IPS-15b (cell line): ENCODE data around the gene MPDU1.
A peak's percentile ranks its signal among the peaks of the same experiment; 100 is the strongest.
"Not testable (repeated sequence)": the region's sequence is repeated elsewhere in the genome, so short reads cannot be mapped to it uniquely, and the experiment has no call there.

Experiments
- H3K27me3 ChIP-seq: one replicate; pipeline ENCODE4 v1.6.1; 2013; ENCODE audit warnings: low read length; ENCODE audit not compliant: control insufficient read depth, insufficient read depth
- H3K36me3 ChIP-seq: one replicate; pipeline ENCODE4 v1.6.1; 2013; ENCODE audit warnings: low read length; ENCODE audit not compliant: control insufficient read depth, insufficient read depth
- H3K4me1 ChIP-seq: one replicate; pipeline ENCODE4 v1.6.1; 2013; ENCODE audit warnings: mild to moderate bottlenecking, low read length; ENCODE audit not compliant: control insufficient read depth, insufficient read depth
- H3K4me3 ChIP-seq: one replicate; pipeline ENCODE4 v1.5.1; 2013; ENCODE audit warnings: low read depth, low read length
- H3K9ac ChIP-seq: one replicate; pipeline ENCODE4 v1.6.1; 2013; ENCODE audit warnings: low read depth, mild to moderate bottlenecking, low read length
- H3K9me3 ChIP-seq: one replicate; pipeline ENCODE4 v1.6.1; 2013; ENCODE audit warnings: mild to moderate bottlenecking, low read length; ENCODE audit not compliant: control insufficient read depth, insufficient read depth

MPDU1 gene

DNA sequence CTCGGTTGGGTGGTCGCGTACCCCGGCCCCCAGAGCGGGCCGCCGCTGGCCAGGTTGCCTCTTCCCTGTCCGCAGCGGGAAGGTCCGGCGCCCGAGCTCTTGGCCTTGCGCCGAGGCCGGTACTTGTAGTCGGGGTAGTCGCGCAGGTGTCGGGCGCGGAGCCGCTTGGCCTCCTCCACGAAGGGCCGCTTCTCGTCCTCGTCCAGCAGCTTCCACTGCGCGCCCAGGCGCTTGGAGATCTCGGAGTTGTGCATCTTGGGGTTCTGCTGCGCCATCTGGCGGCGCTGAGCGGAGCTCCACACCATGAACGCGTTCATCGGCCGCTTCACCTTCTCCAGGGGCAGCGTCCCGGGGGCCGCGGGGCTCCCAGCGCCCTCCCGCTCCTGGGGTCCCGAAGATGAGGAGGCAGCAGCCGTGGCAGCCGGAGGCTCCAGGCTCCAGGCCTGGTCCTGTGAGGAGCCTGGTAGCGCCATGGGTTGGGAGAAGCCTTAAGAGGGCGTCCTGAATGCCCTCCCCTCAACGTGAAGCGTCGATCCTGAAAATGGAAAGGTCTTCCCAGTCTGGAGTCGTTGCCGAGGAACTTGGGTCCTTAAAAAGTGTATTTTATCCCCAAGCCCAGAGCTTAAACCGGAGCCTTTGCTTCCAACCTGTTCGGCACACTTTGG lies 5.7 kb downstream of the MPDU1 start:
- H3K9ac ChIP-seq, result peak overlapping the region; percentile 87
- H3K36me3 ChIP-seq, result peaks cover 43% of the 10 kb centered on the region
- peaks cover 10% of the 10 kb centered on the region for H3K4me1 ChIP-seq
- no peaks in the 10 kb centered on the region for H3K27me3 ChIP-seq
- H3K9me3 ChIP-seq, result no peaks in the 10 kb centered on the region
- peak overlapping the region; percentile 73 for H3K4me3 ChIP-seq

- H3K9ac ChIP-seq, result peak within 1 kb of the TSS; percentile 87
- H3K27me3 ChIP-seq, result no peaks in the 10 kb centered on the region
- H3K36me3 ChIP-seq, result peaks cover 50% of the 10 kb centered on the region
- H3K4me3 ChIP-seq, result peak within 1 kb of the TSS; percentile 73
- peaks cover 8% of the 10 kb centered on the region for H3K4me1 ChIP-seq
- H3K9me3 ChIP-seq, result no peaks in the 10 kb centered on the region
Observed at GRCh38 chr17:7589891-7590691, 6.4 kb downstream of the MPDU1 start, which contains the start of gene SOX15. SOX15 (minus strand) TSS chr17:7590094; CDS start chr17:7589676, 418 bp downstream.

DNA sequence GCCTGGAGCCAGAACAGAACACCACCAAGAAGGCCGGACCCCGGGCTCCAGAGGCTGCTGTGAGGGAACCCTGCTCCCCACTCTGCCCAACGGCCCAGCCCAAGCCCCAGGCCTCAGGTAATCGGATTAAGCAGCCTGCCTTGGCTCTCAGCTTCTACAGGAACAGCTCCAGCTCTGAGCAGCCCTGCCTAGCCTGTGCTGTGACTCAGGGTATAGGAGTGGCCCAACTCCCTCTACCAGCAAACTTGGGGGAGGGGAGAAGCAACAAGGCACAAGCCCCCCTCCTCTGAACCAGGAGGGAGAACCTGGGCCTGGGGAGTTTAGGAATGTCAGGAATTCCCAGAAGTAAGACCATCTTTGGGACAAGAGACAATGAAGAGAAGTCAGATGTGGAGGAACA lies 7.1 kb downstream of the MPDU1 start:
- peaks cover 55% of the 10 kb centered on the region for H3K36me3 ChIP-seq

GRCh38 chr17:7591596-7591995 lies 7.9 kb downstream of the MPDU1 start:
- H3K36me3 ChIP-seq, result peaks cover 57% of the 10 kb centered on the region
- peaks cover 8% of the 10 kb centered on the region for H3K4me1 ChIP-seq
- H3K27me3 ChIP-seq, result no peaks in the 10 kb centered on the region
- no peak overlapping the region for H3K9ac ChIP-seq
- H3K9me3 ChIP-seq, result no peaks in the 10 kb centered on the region
- no peak overlapping the region for H3K4me3 ChIP-seq

More for the DNA sequence above, 7.1 kb downstream of the MPDU1 start:
- H3K4me1 ChIP-seq, result peaks cover 8% of the 10 kb centered on the region
- H3K9ac ChIP-seq, result peak overlapping the region; percentile 73
- H3K4me3 ChIP-seq, result peak overlapping the region; percentile 35
- H3K27me3 ChIP-seq, result no peaks in the 10 kb centered on the region
- H3K9me3 ChIP-seq, result no peaks in the 10 kb centered on the region

GRCh38 chr17:7592422-7593021 lies 8.9 kb downstream of the MPDU1 start:
- peaks cover 8% of the 10 kb centered on the region for H3K4me1 ChIP-seq
- H3K9me3 ChIP-seq, result no peaks in the 10 kb centered on the region
- no peak overlapping the region for H3K9ac ChIP-seq
- H3K27me3 ChIP-seq, result no peaks in the 10 kb centered on the region
- H3K4me3 ChIP-seq, result no peak overlapping the region
- peaks cover 47% of the 10 kb centered on the region for H3K36me3 ChIP-seq

GRCh38 chr17:7593296-7593695 lies 9.6 kb downstream of the MPDU1 start:
- Histone ChIP-seq H3K27me3 (no peaks in the 10 kb centered on the region), H3K4me3 (no peak overlapping the region), H3K9ac (no peak overlapping the region), H3K9me3 (no peaks in the 10 kb centered on the region), H3K36me3 (peaks cover 42% of the 10 kb centered on the region), H3K4me1 (peaks cover 5% of the 10 kb centered on the region)

- not testable (repeated sequence) for H3K4me1 ChIP-seq, H3K4me3 ChIP-seq, H3K9ac ChIP-seq, H3K9me3 ChIP-seq, H3K27me3 ChIP-seq
- peaks cover 36% of the 10 kb centered on the region for H3K36me3 ChIP-seq
Observed at GRCh38 chr17:7597561-7597960, 13.9 kb downstream of the MPDU1 start.

- no peaks in the 10 kb centered on the region for H3K27me3 ChIP-seq
- H3K36me3 ChIP-seq, result peaks cover 26% of the 10 kb centered on the region
- no peaks in the 10 kb centered on the region for H3K9me3 ChIP-seq
Observed at GRCh38 chr17:7606280-7606679, 22.6 kb downstream of the MPDU1 start.

DNA sequence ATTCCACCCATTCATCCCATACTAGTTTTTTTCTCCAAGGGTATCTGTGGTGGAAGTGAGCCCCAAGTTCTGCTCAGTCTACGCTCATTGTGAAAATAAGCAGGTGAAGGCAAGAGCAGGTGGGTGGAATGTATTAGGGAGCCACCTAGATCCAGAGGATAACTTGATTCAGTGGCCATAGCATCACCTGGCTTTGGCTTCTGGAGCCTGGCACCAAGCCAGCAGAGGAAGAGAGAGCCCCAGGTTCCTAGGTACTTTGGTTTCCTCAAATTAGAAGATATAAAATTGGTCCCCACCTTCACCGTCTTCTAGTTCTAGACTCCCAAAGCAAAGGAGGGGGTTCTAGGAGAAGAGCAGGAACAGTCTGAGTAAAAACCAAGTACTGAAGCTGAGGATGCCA lies 27.0 kb downstream of the MPDU1 start:
- H3K9me3 ChIP-seq, result no peaks in the 10 kb centered on the region
- H3K36me3 ChIP-seq, result peaks cover 7% of the 10 kb centered on the region
- H3K9ac ChIP-seq, result no peak overlapping the region
- H3K4me3 ChIP-seq, result no peak overlapping the region
- H3K27me3 ChIP-seq, result no peaks in the 10 kb centered on the region
- H3K4me1 ChIP-seq, result peaks cover 4% of the 10 kb centered on the region

More at GRCh38 chr17:7606280-7606679, 22.6 kb downstream of the MPDU1 start:
- no peaks in the 10 kb centered on the region for H3K4me1 ChIP-seq
- H3K4me3 ChIP-seq, result no peak overlapping the region
- no peak overlapping the region for H3K9ac ChIP-seq

DNA sequence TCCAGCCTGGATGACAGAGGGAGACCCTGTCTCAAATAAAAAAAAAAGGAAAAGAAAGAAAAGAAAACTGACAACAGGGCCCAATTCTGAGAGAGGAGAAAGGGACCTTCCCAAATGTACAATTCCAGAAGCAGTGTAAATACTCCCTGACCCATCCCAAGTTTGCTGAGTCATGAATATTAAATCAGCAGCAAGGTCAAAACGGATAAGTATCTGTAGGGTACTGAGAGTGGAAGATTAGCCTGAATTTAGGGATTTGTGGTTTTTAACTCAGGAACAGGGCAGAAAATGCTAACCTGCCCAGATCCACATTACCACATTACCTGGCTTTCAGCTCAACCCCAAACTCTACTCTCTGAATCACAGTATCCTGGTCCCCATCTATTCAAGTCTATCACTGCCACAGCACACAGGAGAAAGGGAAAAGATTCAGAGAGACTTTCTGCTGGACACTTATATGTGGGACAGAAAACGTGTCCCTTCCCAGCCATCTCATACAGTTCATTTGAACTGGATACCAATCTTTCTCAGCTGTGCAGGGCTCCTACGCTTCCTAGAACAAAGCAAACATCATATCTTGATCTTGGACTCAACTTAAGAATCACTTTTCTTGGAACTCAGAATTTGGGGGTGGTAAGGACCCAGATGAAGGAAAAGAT lies 28.1 kb downstream of the MPDU1 start:
- peaks cover 5% of the 10 kb centered on the region for H3K36me3 ChIP-seq
- H3K27me3 ChIP-seq, result no peaks in the 10 kb centered on the region
- H3K9ac ChIP-seq, result peak overlapping the region; percentile 49
- H3K4me1 ChIP-seq, result peaks cover 4% of the 10 kb centered on the region
- no peak overlapping the region for H3K4me3 ChIP-seq
- H3K9me3 ChIP-seq, result no peaks in the 10 kb centered on the region

DNA sequence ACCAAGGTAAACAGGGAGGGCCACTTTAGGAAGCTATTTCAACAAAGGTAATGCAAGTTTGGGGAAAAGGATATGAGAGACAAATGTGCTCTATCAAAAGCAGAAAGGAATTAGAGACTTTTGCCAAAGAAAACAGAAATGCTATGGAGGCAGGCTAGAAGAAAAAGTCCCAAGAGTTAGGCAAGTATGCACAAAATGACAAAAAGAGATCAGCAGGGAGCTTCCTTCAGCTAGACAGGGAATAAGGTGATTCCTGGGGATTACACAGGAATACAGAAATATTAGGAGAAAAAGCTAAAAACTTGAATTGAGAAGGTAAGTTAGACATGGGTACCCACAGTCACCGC lies 28.6 kb downstream of the MPDU1 start:
- no peak overlapping the region for H3K4me3 ChIP-seq
- peak overlapping the region; percentile 49 for H3K9ac ChIP-seq

More for the DNA sequence above, 28.6 kb downstream of the MPDU1 start:
- Histone ChIP-seq H3K9me3 (no peaks in the 10 kb centered on the region), H3K27me3 (no peaks in the 10 kb centered on the region), H3K4me1 (peaks cover 4% of the 10 kb centered on the region), H3K36me3 (peaks cover 5% of the 10 kb centered on the region)
